Endothelial cell of umbilical vein (primary cell): ENCODE results near the gene POLR2L. TPM values are rescaled to one million over a fixed set of nuclear protein-coding genes. Genes with fewer than 3 reads are reported as not detected.

Experiments
- BruUV-seq: library from RNA; stranded (reverse); fragments of 400-500 nt; replicated peaks from 2 replicates; lab custom pipeline; 2021; lab: Mats Ljungman, UMichigan
- CTCF ChIA-PET: fragments of 300-600, 350-600 bp; sonication (Branson Sonifier 250); formaldehyde crosslinking; loops from one replicate; lab custom pipeline; 2021; ENCODE audit warnings: antibody characterized with exemption, inconsistent platforms; lab: Charles Lee
- POLR2A ChIA-PET: fragments of 300-600, 350-600 bp; sonication (Branson Sonifier 250); formaldehyde crosslinking; loops from one replicate; lab custom pipeline; 2021; ENCODE audit warnings: antibody characterized with exemption, inconsistent platforms; lab: Charles Lee
- DNase-seq: peaks from one replicate; pipeline ENCODE4 v3.0.0-alpha.2; 2011; ENCODE audit warnings: low read depth, low spot score
- FAIRE-seq: peaks from 2 replicates; lab custom pipeline; 2011; peaks lifted over from hg19 to GRCh38; lab: Jason Lieb, UNC
- H2AFZ ChIP-seq: 2 replicates; pipeline ENCODE4 v1.6.0; 2012; ENCODE audit warnings: low read depth, low read length, control low read depth, inconsistent platforms
- H3K27ac ChIP-seq: 2 replicates; pipeline ENCODE4 v1.5.1; 2011; ENCODE audit warnings: low read depth, mild to moderate bottlenecking, control low read depth, low read length, moderate library complexity; ENCODE audit not compliant: insufficient read depth
- H3K27me3 ChIP-seq, 2 experiments: 2 replicates each; pipeline versions ENCODE4 v1.6.0 to v1.6.1; 2011; ENCODE audit warnings: low read length in 2 of 2, mixed read lengths in 1 of 2; ENCODE audit not compliant: control insufficient read depth in 2 of 2, insufficient read depth in 2 of 2
- H3K36me3 ChIP-seq, 2 experiments: 2 replicates in 1 of 2; 3 replicates in 1 of 2; pipeline ENCODE4 v1.5.1; 2011; ENCODE audit warnings: low read length in 2 of 2, mild to moderate bottlenecking in 1 of 2, moderate library complexity in 1 of 2; ENCODE audit not compliant: control insufficient read depth in 2 of 2, insufficient read depth in 2 of 2; ENCODE audit errors: extremely low read depth in 1 of 2
- H3K4me1 ChIP-seq: 3 replicates; pipeline ENCODE4 v1.5.1; 2011; ENCODE audit warnings: mild to moderate bottlenecking, low read length; ENCODE audit not compliant: control insufficient read depth, insufficient read depth; ENCODE audit errors: extremely low read depth
- H3K4me2 ChIP-seq: 2 replicates; pipeline ENCODE4 v1.6.1; 2011; ENCODE audit warnings: low read length, control low read depth, mixed read lengths; ENCODE audit not compliant: insufficient read depth
- H3K4me3 ChIP-seq, 3 experiments: fragments of 200-600 bp in 1 of 3; sonication (generic), shearing (Covaris generic) in 1 of 3; replicated peaks in 1 of 3; 2 replicates each; pipeline ENCODE4 v1.5.1; 2011 to 2016; ENCODE audit warnings: control low read depth in 3 of 3, low read length in 3 of 3, mild to moderate bottlenecking in 2 of 3, inconsistent platforms in 1 of 3, low read depth in 1 of 3, moderate library complexity in 1 of 3; ENCODE audit not compliant: insufficient read depth in 1 of 3
- H3K79me2 ChIP-seq: 2 replicates; pipeline ENCODE4 v1.6.0; 2012; ENCODE audit warnings: low read length, inconsistent platforms; ENCODE audit not compliant: control insufficient read depth, insufficient read depth
- H3K9ac ChIP-seq: replicated peaks from 2 replicates; pipeline ENCODE3; 2011; ENCODE audit warnings: low read length, control low read depth; ENCODE audit not compliant: insufficient read depth; ENCODE audit errors: extremely low read depth
- H3K9me1 ChIP-seq: replicated peaks from 3 replicates; pipeline ENCODE4 v1.6.0; 2011; ENCODE audit warnings: mild to moderate bottlenecking, low read length; ENCODE audit not compliant: control insufficient read depth, insufficient read depth; ENCODE audit errors: extremely low read depth
- H3K9me3 ChIP-seq: replicated peaks from 2 replicates; pipeline ENCODE4 v1.5.1; 2012; ENCODE audit warnings: low read length, inconsistent platforms; ENCODE audit not compliant: control insufficient read depth, insufficient read depth
- H4K20me1 ChIP-seq: replicated peaks from 2 replicates; pipeline ENCODE3; 2011; ENCODE audit warnings: mild to moderate bottlenecking, low read length; ENCODE audit not compliant: control insufficient read depth, insufficient read depth; ENCODE audit errors: extremely low read depth
- MYC ChIP-seq: IDR thresholded peaks from one replicate; pipeline ENCODE4 v1.6.1; 2011; ENCODE audit warnings: mild to moderate bottlenecking, low read depth, low read length
- POLR2AphosphoS5 ChIP-seq: IDR thresholded peaks from 2 replicates; pipeline ENCODE4 v1.6.1; 2012; ENCODE audit warnings: low read depth, mild to moderate bottlenecking, control low read depth, low read length, moderate library complexity; ENCODE audit not compliant: insufficient read depth
- dilution Hi-C: fragments of 300-500 bp; cut with MboI; formaldehyde crosslinking; loops from one replicate; pipeline ENCODE4 v1.15.0; 2019; ENCODE audit warnings: low sequenced_read_pairs; ENCODE audit not compliant: extremely low pct_ligation_motif_present
- intact Hi-C: fragments of 100-400 bp; cut with micrococcal nuclease; formaldehyde crosslinking; loops from one replicate; pipeline ENCODE4 v1.10.0; 2022
- polyA plus RNA-seq, 4 experiments: library from polyadenylated mRNA; depleted of rRNA in 3 of 4; stranded (reverse) in 3 of 4; unstranded in 1 of 4; fragments of >200 nt; gene quantifications; 2 replicates each; pipeline versions ENCODE4 v1.2.1 to v1.2.3, GENCODE V29; 2011 to 2012; ENCODE audit warnings: missing spikeins in 1 of 4
- small RNA-seq: library from RNA; depleted of rRNA; stranded (forward); fragments of <200 nt; gene quantifications from one replicate; pipeline ENCODE3, GENCODE V24; 2012; ENCODE audit warnings: low replicate concordance, low read depth; ENCODE audit not compliant: insufficient read depth, insufficient read length
- total RNA-seq: library from RNA; stranded (reverse); gene quantifications from 2 replicates; pipeline ENCODE4 v1.2.3, GENCODE V29; 2021

The POLR2L gene
- total and polyA plus RNA-seq, 2 donors (not counting 3 experiments of a cell fraction or from before 2014, with no cell fraction given), result 146 to 259 TPM

DNA sequence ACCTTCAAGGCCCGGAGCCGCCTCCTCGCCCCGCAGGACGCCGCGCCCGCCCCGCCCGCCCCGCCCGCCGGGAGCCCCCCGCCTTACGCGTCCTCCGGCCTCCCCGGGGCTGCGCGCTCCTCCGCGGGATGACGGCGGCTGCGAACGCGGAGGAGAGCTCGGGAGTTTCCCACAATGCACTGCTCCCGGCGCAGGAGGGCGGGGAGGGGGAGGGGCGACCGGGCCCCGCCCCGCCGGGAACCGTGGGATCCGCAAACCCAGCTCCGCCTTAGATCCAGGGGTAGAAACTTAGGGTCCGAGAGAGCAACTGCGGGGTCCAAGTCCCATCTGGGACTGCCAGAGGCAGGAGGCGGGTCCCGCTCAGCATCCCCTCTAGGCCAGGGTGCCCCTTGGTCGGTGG, 52.4 kb downstream of the POLR2L start, which contains the start of gene CEND1:
TSS of gene CEND1 (minus strand) at position 148 of the 400 bp plus-strand sequence. CDS start 1,514 bp downstream, outside the sequence.
- H3K9me1 ChIP-seq, result no peaks in the 10 kb centered on the region
- H3K36me3 ChIP-seq, result no peaks in the 10 kb centered on the region
- DNase-seq, result no peak
- dilution Hi-C loops (no loop called here), intact Hi-C loops (no loop called here)
- H3K4me3 ChIP-seq, result no peak within 1 kb of the TSS
- TF ChIP-seq POLR2AphosphoS5, result peak; percentile 46
- TF ChIP-seq MYC, result no peak
- H4K20me1 ChIP-seq, result no peaks in the 10 kb centered on the region
- no TSS peak for BruUV-seq
- ChIA-PET POLR2A (interaction anchor here (0.6 kb wide), 1 partner anchor 29 kb away, joined by 3 read pairs; the partner anchor contains the start of gene PNPLA2), CTCF (interaction anchor here (1.0 to 1.5 kb wide), 2 partner anchors 13 to 62 kb away, joined by 4 read pairs; partner anchors contain the start of gene GATD1)
- no peaks in the 10 kb centered on the region for H3K4me1 ChIP-seq
- H3K79me2 ChIP-seq, result no peaks in the 10 kb centered on the region
- H3K9ac ChIP-seq, result no peak within 1 kb of the TSS
- H3K27ac ChIP-seq, result no peak within 1 kb of the TSS
- H3K4me2 ChIP-seq, result no peak within 1 kb of the TSS
- FAIRE-seq, result peak; percentile 61
- H3K27me3 ChIP-seq, result no peaks in the 10 kb centered on the region
- H2AFZ ChIP-seq, result no peak within 1 kb of the TSS
- H3K9me3 ChIP-seq, result no peaks in the 10 kb centered on the region

Small RNA genes within 50 kb of the gene (small RNA-seq; reads per million reads assigned to genes)
- not detected for gene SNORA52

Other genes starting within 250 kb of the POLR2L start
- gene IRF7, start 226.6 kb downstream of the POLR2L start, total RNA-seq, result 12.3 and 14.7 TPM in 2 replicates
- gene IRF7, start 226.6 kb downstream of the POLR2L start, polyA plus RNA-seq, result 12.6 and 23.3 TPM in 2 replicates
- gene CDHR5, start 217.6 kb downstream of the POLR2L start, total RNA-seq, result not detected in 2 replicates
- gene CDHR5, start 217.6 kb downstream of the POLR2L start, polyA plus RNA-seq, result not detected in 2 replicates
- gene SCT, start 215.3 kb downstream of the POLR2L start, total RNA-seq, result not detected in 2 replicates
- gene SCT, start 215.3 kb downstream of the POLR2L start, polyA plus RNA-seq, result not detected in 2 replicates
- 0.24 TPM in 1 of 2 replicates, not detected in the other for gene DRD4, start 205.3 kb downstream of the POLR2L start, total RNA-seq
- not detected in 2 replicates for gene DRD4, start 205.3 kb downstream of the POLR2L start, polyA plus RNA-seq
- gene DEAF1, start 147.3 kb downstream of the POLR2L start, total RNA-seq, result 50.3 and 55.7 TPM in 2 replicates
- 43.6 and 45.5 TPM in 2 replicates for gene DEAF1, start 147.3 kb downstream of the POLR2L start, polyA plus RNA-seq
- gene TMEM80, start 146.7 kb downstream of the POLR2L start, total RNA-seq, result 24.1 and 26.6 TPM in 2 replicates
- 17.9 and 21.2 TPM in 2 replicates for gene TMEM80, start 146.7 kb downstream of the POLR2L start, polyA plus RNA-seq
- 6.0 and 12.5 TPM in 2 replicates for gene EPS8L2, start 136.3 kb downstream of the POLR2L start, total RNA-seq
- 5.2 and 5.9 TPM in 2 replicates for gene EPS8L2, start 136.3 kb downstream of the POLR2L start, polyA plus RNA-seq
- gene TALDO1, start 95.1 kb downstream of the POLR2L start, total RNA-seq, result 287 and 294 TPM in 2 replicates
- 184 and 211 TPM in 2 replicates for gene TALDO1, start 95.1 kb downstream of the POLR2L start, polyA plus RNA-seq
- gene GATD1, start 65.0 kb downstream of the POLR2L start, total RNA-seq, result 78.5 and 83.1 TPM in 2 replicates
- 70.6 and 90.8 TPM in 2 replicates for gene GATD1, start 65.0 kb downstream of the POLR2L start, polyA plus RNA-seq
- 0.40 and 0.83 TPM in 2 replicates for gene CEND1, start 52.4 kb downstream of the POLR2L start, total RNA-seq
- gene CEND1, start 52.4 kb downstream of the POLR2L start, polyA plus RNA-seq, result 0.15 and 0.27 TPM in 2 replicates
- gene SLC25A22, start 44.2 kb downstream of the POLR2L start, total RNA-seq, result 24.9 and 29.3 TPM in 2 replicates
- 24.5 and 27.4 TPM in 2 replicates for gene SLC25A22, start 44.2 kb downstream of the POLR2L start, polyA plus RNA-seq
- 30.6 and 30.7 TPM in 2 replicates for gene PIDD1, start 37.3 kb downstream of the POLR2L start, total RNA-seq
- gene PIDD1, start 37.3 kb downstream of the POLR2L start, polyA plus RNA-seq, result 28.2 and 41.0 TPM in 2 replicates
- 1,644 and 1,739 TPM in 2 replicates for gene RPLP2, start 32.6 kb downstream of the POLR2L start, total RNA-seq
- gene RPLP2, start 32.6 kb downstream of the POLR2L start, polyA plus RNA-seq, result 1,579 and 3,225 TPM in 2 replicates
- gene PNPLA2, start 23.6 kb downstream of the POLR2L start, total RNA-seq, result 75.6 and 83.0 TPM in 2 replicates
- 73.1 and 80.3 TPM in 2 replicates for gene PNPLA2, start 23.6 kb downstream of the POLR2L start, polyA plus RNA-seq
- 8.4 and 9.7 TPM in 2 replicates for gene CRACR2B, start 14.6 kb downstream of the POLR2L start, total RNA-seq
- gene CRACR2B, start 14.6 kb downstream of the POLR2L start, polyA plus RNA-seq, result 9.3 and 10.7 TPM in 2 replicates
- gene CD151, start 9.6 kb downstream of the POLR2L start, total RNA-seq, result 515 and 605 TPM in 2 replicates
- gene CD151, start 9.6 kb downstream of the POLR2L start, polyA plus RNA-seq, result 1,090 and 1,522 TPM in 2 replicates
- 86.5 and 114 TPM in 2 replicates for gene TSPAN4, start 323 bp upstream of the POLR2L start, total RNA-seq
- 199 and 238 TPM in 2 replicates for gene TSPAN4, start 323 bp upstream of the POLR2L start, polyA plus RNA-seq
- gene CHID1, start 68.3 kb upstream of the POLR2L start, total RNA-seq, result 86.2 and 89.8 TPM in 2 replicates
- gene CHID1, start 68.3 kb upstream of the POLR2L start, polyA plus RNA-seq, result 98.2 and 107 TPM in 2 replicates
- 92.5 and 92.6 TPM in 2 replicates for gene AP2A2, start 83.3 kb upstream of the POLR2L start, total RNA-seq
- gene AP2A2, start 83.3 kb upstream of the POLR2L start, polyA plus RNA-seq, result 89.5 and 109 TPM in 2 replicates
- gene MUC6, start 194.2 kb upstream of the POLR2L start, total RNA-seq, result not detected in 2 replicates
- gene MUC6, start 194.2 kb upstream of the POLR2L start, polyA plus RNA-seq, result not detected in 2 replicates
- not detected in 2 replicates for gene MUC2, start 232.3 kb upstream of the POLR2L start, total RNA-seq
- gene MUC2, start 232.3 kb upstream of the POLR2L start, polyA plus RNA-seq, result not detected in 2 replicates